Adipocyte (in vitro differentiated cells): Measurements from ENCODE around the gene POLA1.
A peak's percentile ranks its signal among the peaks of the same experiment; 100 is the strongest.

Experiments used
- DNase-seq: peaks from one replicate; pipeline ENCODE4 v3.0.0-alpha.2; 2015; ENCODE audit warnings: low read depth
- H3K27me3 ChIP-seq: replicated peaks from 2 replicates; pipeline ENCODE4 v1.7.0; 2013; ENCODE audit warnings: mild to moderate bottlenecking, low read length, moderate library complexity; ENCODE audit not compliant: control insufficient read depth, insufficient read depth
- H3K36me3 ChIP-seq: 2 replicates; pipeline ENCODE4 v1.7.0; 2013; ENCODE audit warnings: low read length, mild to moderate bottlenecking, moderate library complexity; ENCODE audit not compliant: control insufficient read depth, insufficient read depth, severe bottlenecking
- H3K4me1 ChIP-seq: 2 replicates; pipeline ENCODE4 v1.7.0; 2013; ENCODE audit warnings: mild to moderate bottlenecking, low read length, moderate library complexity; ENCODE audit not compliant: control insufficient read depth, insufficient read depth
- H3K4me3 ChIP-seq: 2 replicates; pipeline ENCODE4 v1.7.0; 2013; ENCODE audit warnings: mild to moderate bottlenecking, low read length, moderate library complexity
- H3K9ac ChIP-seq: 2 replicates; pipeline ENCODE4 v1.7.0; 2013; ENCODE audit warnings: mild to moderate bottlenecking, low read length, moderate library complexity
- H3K9me3 ChIP-seq: 2 replicates; pipeline ENCODE4 v1.7.0; 2013; ENCODE audit warnings: mild to moderate bottlenecking, low read length, moderate library complexity; ENCODE audit not compliant: control insufficient read depth

Gene POLA1

DNA sequence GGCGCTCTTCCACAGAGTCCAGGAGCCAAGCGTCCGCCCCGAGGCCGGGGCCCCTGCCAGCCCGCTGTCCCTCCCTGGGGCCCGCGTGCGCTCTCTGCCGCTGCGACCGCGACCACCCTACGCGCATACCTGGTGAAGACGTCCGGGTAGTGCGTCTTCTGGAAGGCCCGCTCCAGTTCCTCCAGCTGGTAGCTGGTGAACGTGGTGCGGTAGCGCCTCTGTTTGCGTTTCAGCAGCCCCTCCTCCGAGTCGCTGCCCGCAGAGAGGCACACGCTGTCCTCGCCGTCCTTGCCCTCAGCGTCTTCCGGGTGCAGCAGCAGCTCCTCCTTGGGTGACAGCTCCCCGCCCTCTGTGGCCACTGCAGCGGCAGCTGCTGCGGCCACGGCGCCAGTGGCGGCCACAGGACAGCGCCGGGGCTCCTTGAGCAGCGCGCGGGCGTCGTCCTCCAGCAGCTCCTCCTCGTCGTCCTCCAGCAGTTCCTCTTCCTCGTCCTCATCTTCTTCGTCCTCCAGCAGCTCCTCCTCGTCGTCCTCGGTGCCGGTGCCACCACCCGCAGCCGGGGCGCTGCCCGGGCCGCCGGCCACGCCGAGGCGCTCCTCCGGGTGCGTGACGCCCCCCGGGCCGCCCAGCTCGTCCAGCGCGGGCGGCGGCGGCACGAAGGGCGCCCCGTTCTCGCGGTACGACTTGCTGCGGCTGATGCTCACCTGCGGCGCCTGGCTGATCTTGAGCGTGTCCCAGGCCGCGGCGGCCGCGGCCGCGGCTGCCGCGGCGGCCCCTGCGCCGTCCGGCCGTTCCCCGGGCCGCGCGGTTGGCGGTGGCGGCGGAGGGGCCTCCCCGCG lies 319.3 kb downstream of the POLA1 start:
- no peak for DNase-seq
- H3K9me3 ChIP-seq = peaks cover 8% of the 10 kb centered on the region
- H3K36me3 ChIP-seq = no peaks in the 10 kb centered on the region
- peak overlapping the region; percentile 12 for H3K4me3 ChIP-seq
- H3K4me1 ChIP-seq = no peaks in the 10 kb centered on the region
- H3K27me3 ChIP-seq = peaks cover 78% of the 10 kb centered on the region
- no peak overlapping the region for H3K9ac ChIP-seq

DNA sequence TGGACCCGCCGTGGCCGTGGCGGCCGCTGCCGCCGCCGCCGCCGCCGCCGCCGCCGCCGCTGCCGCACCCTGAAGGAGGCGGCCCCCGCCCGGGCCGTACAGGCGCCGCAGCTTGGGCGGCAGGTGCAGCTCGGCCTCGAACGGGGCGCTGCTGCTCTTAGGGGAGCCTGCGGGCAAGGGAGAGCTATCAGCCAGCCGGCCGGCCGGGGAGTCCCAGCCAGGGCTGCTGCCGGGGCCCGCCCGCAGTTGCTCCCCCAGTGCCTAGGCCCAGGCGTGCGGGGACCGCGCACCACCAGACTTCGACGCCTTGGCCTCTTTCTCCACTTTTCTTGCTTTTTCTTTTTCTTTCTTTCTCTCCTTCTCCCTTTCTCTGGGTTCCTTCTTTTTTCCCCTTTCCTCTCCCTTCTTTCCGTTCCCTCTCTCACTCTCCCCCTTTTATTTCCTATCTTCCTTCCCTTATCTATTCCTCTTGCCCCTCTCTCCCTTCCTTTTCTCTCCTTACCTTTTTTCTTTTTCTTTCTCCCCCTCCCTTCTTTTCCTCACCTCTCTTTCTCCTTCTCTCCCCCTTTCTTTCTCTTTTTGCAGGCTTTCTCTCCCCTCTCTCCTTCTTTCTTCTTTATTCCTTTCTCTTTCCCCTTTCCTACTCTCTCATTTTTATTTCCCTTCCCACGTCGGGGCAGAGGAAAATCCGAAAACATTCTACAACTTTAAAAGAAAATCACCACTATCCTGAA lies 320.1 kb downstream of the POLA1 start:
- no peak for DNase-seq
- Histone ChIP-seq H3K4me1 (no peaks in the 10 kb centered on the region), H3K9me3 (peaks cover 8% of the 10 kb centered on the region), H3K27me3 (peaks cover 77% of the 10 kb centered on the region), H3K4me3 (no peak overlapping the region), H3K9ac (no peak overlapping the region), H3K36me3 (no peaks in the 10 kb centered on the region)

DNA sequence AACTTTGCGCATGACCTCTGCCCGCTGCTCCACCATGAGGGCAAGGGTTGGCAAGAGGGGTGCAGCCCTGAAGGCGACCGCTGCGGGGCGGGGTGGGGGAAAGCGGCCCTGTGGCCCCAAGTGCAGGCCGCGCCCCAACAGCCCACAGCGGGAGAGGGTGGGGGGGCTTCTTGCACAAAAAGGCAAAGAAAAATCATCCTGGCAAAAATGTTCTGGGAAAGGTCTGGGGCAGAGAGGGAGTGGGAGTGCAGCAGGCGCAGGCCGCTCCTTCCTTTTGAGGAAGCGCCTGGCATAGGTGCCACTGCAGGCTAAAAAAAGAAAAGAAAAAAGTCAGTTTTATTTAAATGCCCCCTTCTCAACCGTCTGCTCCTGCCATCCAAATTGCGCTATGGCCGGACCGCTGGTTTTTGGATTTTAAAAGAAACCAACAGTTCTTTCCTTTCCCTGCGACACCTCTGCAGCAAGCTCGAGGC lies 320.7 kb downstream of the POLA1 start:
- no peaks in the 10 kb centered on the region for H3K4me1 ChIP-seq
- no peak for DNase-seq
- no peak overlapping the region for H3K4me3 ChIP-seq
- H3K9ac ChIP-seq = no peak overlapping the region
- H3K9me3 ChIP-seq = peaks cover 8% of the 10 kb centered on the region
- peaks cover 78% of the 10 kb centered on the region for H3K27me3 ChIP-seq
- no peaks in the 10 kb centered on the region for H3K36me3 ChIP-seq

DNA sequence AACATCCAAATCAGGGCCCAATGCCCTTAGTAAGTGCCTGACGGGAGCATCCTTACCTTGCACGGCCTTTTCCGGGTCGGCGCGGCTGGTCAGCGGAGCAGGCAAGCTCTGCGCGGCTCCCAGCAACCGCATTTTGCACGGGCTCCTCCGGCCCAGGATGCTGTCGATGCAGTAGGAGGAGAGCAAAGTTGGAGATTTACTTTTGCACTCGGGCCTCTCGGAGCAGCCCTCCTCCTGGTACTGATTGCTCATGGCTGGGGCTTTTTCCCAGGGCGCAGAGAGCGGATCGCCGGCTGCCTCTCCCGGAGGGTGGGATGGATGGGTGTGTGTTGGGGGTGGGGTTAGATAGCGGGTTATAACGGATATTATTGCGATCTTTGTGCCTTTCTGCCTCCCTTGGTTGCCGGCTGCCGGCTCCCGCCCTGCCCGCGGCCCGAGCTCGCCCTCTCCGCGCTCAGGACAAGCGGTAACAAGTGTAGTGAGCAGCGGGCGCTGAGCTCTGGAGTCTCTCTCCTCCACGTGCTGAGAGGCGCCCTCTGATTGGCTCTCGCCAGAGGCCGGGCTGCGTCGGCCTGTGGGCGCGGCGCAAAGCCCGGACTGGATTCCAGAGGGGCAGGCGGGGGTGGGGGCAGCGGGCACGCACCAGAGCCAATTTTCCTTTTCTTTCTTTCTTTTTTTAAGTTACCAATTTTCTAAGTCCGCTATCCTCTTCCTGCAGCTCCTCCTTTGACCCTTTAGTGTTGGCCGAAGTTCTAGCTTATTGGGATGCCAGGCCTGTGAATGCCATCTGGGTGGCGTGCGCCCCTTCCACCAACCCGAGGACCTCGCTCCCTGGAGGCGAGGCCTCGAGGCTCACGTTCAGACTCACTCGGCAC lies 322.0 kb downstream of the POLA1 start, which contains the start of gene ARX:
Gene ARX (minus strand): TSS at position 480 of the 875 bp plus-strand sequence. CDS start 228 bp downstream, at position 252.
- H3K9me3 ChIP-seq = peaks cover 8% of the 10 kb centered on the region
- no peak within 1 kb of the TSS for H3K9ac ChIP-seq
- H3K27me3 ChIP-seq = peaks cover 80% of the 10 kb centered on the region
- DNase-seq = no peak
- H3K4me3 ChIP-seq = no peak within 1 kb of the TSS
- no peaks in the 10 kb centered on the region for H3K36me3 ChIP-seq
- H3K4me1 ChIP-seq = no peaks in the 10 kb centered on the region

DNA sequence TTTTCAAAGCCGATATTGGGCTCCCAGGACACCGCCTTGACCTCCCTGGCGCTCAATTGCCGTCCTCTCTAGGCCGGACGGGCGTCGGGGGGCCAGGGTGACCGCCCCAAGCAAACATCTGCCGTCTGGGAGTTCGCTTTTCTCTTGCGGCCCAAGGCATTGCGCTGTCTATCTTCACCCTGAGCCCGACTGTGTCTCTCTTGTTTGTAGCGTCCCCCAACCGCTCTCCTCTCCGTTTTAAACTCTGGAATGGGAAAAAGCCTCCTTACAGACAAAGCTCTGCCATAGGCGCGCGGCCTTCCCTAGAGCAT lies 322.6 kb downstream of the POLA1 start:
- Histone ChIP-seq H3K9me3 (peaks cover 8% of the 10 kb centered on the region), H3K4me1 (no peaks in the 10 kb centered on the region), H3K4me3 (no peak overlapping the region), H3K27me3 (peaks cover 84% of the 10 kb centered on the region), H3K36me3 (no peaks in the 10 kb centered on the region), H3K9ac (no peak overlapping the region)
- DNase-seq = no peak

DNA sequence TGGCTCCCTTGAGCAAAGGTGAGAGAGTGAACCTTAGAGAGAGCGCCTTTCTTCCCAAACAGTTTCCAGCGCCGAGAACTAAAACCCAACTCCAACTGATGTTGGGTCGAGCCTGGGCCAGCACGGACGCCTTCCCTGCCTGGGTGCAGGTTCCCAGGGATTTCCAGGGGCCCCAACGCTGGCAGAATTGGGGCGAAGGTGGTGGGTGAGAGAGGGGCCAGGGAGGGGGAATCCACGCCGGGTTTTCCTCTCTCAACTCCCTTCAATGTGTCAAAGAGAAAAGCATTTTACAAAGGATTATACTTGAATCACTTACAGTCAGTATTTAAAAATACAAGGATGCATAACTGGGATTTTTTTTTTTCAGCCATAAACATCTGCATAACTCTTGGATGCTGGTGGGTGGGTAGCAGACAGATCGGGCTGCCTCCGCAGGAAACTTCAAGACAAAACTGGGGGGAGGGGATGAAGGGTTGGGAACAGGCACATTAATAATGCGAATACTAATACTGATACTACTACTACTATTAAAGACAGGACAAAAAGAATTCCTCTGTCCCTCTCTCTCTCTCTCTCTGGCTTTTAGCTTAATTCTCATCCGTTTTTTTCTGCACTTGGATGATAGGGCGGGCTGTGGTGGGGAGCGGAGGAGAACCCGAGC lies 323.4 kb downstream of the POLA1 start:
- Histone ChIP-seq H3K4me1 (no peaks in the 10 kb centered on the region), H3K36me3 (no peaks in the 10 kb centered on the region), H3K4me3 (no peak overlapping the region), H3K9ac (no peak overlapping the region), H3K9me3 (peaks cover 8% of the 10 kb centered on the region), H3K27me3 (peaks cover 84% of the 10 kb centered on the region)
- DNase-seq = no peak

DNA sequence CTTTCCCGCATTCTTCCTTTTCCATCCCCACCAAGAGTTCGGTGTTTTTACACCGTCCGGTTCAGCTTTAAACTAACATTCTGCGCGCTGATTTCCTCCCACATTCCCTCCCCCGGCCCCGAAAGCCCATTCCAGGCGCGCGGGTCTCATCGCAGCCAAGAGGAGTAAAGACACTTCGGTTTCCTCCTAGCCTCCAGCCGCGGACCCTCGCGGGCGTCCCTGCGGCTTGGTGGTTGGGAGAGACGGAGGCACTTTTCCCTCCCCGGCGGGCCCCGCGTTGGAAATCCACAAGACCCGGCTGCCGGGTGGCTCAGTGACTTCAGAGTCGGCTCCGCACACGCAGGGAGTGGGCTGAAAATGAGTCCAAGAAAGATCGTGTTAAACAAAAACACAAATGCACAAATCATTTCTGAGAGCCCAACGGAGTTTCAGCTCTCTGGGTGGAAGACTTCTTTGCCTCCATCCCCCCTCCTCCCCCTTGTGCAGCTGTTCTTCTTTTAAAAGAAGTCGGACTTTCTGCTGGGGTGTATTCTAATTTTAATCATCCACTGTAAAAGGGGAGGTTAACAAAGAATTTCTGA lies 324.0 kb downstream of the POLA1 start:
- Histone ChIP-seq H3K9me3 (peaks cover 8% of the 10 kb centered on the region), H3K4me3 (no peak overlapping the region), H3K36me3 (no peaks in the 10 kb centered on the region), H3K27me3 (peaks cover 84% of the 10 kb centered on the region), H3K9ac (no peak overlapping the region), H3K4me1 (no peaks in the 10 kb centered on the region)
- DNase-seq = no peak

DNA sequence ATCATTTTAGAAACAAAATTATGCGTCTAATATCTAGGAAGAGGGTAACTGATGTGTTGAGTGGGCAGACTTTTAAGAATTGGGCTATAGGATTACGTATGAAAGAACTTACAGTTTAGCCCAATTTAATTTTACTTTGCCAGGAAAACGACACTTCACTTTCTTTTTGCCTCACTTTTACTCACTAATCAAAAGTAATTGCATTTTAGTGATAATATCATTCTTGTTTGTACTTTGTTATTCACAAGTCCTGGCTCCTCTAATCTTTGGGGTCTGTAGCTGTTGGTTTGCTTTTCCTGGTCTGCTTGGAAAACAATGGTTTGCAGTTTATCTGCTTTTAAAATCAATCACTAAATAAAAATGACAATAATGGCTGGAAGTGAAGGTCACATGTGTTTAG lies 325.0 kb downstream of the POLA1 start:
- Histone ChIP-seq H3K27me3 (peaks cover 88% of the 10 kb centered on the region), H3K9ac (no peak overlapping the region), H3K4me3 (no peak overlapping the region), H3K4me1 (no peaks in the 10 kb centered on the region), H3K9me3 (peaks cover 8% of the 10 kb centered on the region), H3K36me3 (no peaks in the 10 kb centered on the region)
- DNase-seq = no peak

DNA sequence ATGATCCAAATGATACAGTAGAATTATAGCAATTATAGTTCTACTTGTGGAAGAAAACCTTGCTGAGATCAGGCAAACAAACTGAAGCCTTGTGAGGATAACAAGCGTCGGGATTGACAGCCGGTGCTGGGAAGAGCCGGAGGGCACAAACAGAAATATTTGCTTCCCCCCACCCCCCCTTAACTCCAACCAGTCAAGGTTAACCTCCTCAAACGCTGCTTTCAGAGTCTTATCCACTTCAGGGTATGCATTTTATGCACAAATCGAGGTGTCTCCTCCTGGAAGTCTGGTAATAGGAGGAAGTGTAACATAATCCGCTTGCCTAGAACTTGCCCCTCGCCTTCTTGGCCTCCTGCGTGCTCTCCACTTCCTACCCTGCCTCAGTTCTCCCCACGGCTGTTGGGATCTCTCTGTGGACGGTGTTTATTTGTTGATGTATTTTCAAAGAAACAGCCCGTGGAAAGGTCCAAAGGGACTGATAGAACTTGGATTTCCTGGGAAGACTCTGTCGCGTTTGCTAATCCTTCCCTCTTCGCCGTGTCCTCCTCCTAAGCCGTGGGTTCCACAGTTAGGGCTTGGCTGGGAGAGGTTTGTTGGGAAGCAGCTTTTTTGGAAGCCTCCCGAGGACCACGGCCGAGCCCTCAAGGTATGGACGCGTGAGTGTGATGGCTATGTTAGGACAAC lies 326.1 kb downstream of the POLA1 start:
- Histone ChIP-seq H3K4me1 (no peaks in the 10 kb centered on the region), H3K9ac (no peak overlapping the region), H3K36me3 (no peaks in the 10 kb centered on the region), H3K27me3 (peaks cover 87% of the 10 kb centered on the region), H3K4me3 (no peak overlapping the region), H3K9me3 (peaks cover 8% of the 10 kb centered on the region)
- no peak for DNase-seq

DNA sequence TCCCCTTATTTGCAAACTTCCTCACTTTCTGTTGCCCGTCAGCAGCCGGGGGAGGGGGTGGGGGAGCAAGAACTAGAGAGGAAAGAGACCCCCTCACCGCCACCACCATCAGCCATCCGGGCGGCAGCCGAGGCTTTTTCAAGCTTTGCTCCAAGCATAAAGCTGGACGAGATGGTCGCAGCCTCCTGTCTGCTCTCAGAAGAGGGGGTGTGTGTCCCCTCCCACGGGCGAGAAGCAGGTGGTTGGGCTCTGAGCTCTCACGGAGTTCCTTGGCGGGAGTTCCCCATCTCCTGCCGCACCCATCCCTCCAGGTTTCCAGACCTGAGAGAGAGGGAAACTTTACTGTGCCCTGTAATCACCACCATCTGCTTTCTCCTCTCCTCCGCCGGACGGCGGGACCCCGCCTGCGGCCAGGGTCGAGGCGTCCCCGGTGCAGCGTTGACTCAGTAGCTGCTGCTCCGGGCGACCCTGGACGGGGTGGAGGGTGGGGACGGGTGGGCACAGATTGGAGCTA lies 326.7 kb downstream of the POLA1 start:
- H3K9me3 ChIP-seq = peaks cover 6% of the 10 kb centered on the region
- H3K4me3 ChIP-seq = no peak overlapping the region
- peaks cover 81% of the 10 kb centered on the region for H3K27me3 ChIP-seq
- H3K9ac ChIP-seq = no peak overlapping the region
- no peaks in the 10 kb centered on the region for H3K4me1 ChIP-seq
- no peak for DNase-seq
- H3K36me3 ChIP-seq = no peaks in the 10 kb centered on the region
